GM23338 (cell line): ENCODE results near the gene CPB2. TPM values are rescaled to one million over a fixed set of nuclear protein-coding genes. Genes with fewer than 3 reads are reported as not detected.

Source experiments
- ATAC-seq: fragments of 200-7000 bp; cut with Tn5 transposase; 3 replicates; pipeline ENCODE4 v1.9.1; 2020
- DNase-seq: peaks from one replicate; pipeline ENCODE4 v3.0.0-alpha.2; 2015; ENCODE audit warnings: low spot score
- H2AFZ ChIP-seq: fragments of 200-600 bp; sonication (generic); 2 replicates; pipeline ENCODE4 v1.8.0; 2016; ENCODE audit warnings: antibody characterized with exemption, mild to moderate bottlenecking, moderate library complexity
- H3F3A ChIP-seq: fragments of 200-600 bp; sonication (generic); replicated peaks from 2 replicates; pipeline ENCODE4 v1.8.0; 2017; ENCODE audit warnings: antibody characterized with exemption, mixed run types, low read depth
- H3K27ac ChIP-seq: fragments of 200-600 bp; sonication (generic); 2 replicates; pipeline ENCODE4 v1.6.1; 2016; ENCODE audit warnings: low read depth
- H3K27me3 ChIP-seq: fragments of 200-600 bp; sonication (generic); 2 replicates; pipeline ENCODE4 v1.8.0; 2016; ENCODE audit warnings: mild to moderate bottlenecking, mixed run types, moderate library complexity; ENCODE audit not compliant: insufficient read depth
- H3K36me3 ChIP-seq: fragments of 200-600 bp; sonication (generic); 2 replicates; pipeline ENCODE4 v1.8.0; 2016; ENCODE audit warnings: mild to moderate bottlenecking; ENCODE audit not compliant: insufficient read depth
- H3K4me1 ChIP-seq: fragments of 200-600 bp; sonication (generic); 2 replicates; pipeline ENCODE4 v1.8.0; 2016; ENCODE audit warnings: mild to moderate bottlenecking, moderate library complexity; ENCODE audit not compliant: insufficient read depth
- H3K4me2 ChIP-seq: fragments of 200-600 bp; sonication (generic); 2 replicates; pipeline ENCODE4 v1.7.1; 2017; ENCODE audit warnings: mixed run types
- H3K4me3 ChIP-seq: fragments of 200-600 bp; sonication (generic); 2 replicates; pipeline ENCODE4 v1.6.1; 2016; ENCODE audit warnings: mixed run types
- H3K79me2 ChIP-seq: fragments of 200-600 bp; sonication (generic); replicated peaks from 2 replicates; pipeline ENCODE4 v1.8.0; 2017; ENCODE audit warnings: mild to moderate bottlenecking; ENCODE audit not compliant: insufficient read depth
- H3K9me2 ChIP-seq: fragments of 200-600 bp; sonication (generic); 2 replicates; pipeline ENCODE4 v1.8.0; 2017; ENCODE audit not compliant: insufficient read depth
- H4K20me1 ChIP-seq: fragments of 200-600 bp; sonication (generic); replicated peaks from 2 replicates; pipeline ENCODE4 v1.8.0; 2017; ENCODE audit warnings: mild to moderate bottlenecking; ENCODE audit not compliant: insufficient read depth
- H3K27ac Mint-ChIP-seq: 2 replicates; pipeline ENCODE4 v1.8.0; 2020; ENCODE audit warnings: inconsistent platforms, mild to moderate bottlenecking, moderate library complexity, mixed read lengths
- H3K27me3 Mint-ChIP-seq: 3 replicates; pipeline ENCODE4 v1.8.0; 2022; ENCODE audit warnings: low read depth, mild to moderate bottlenecking, moderate library complexity, mixed read lengths, inconsistent platforms; ENCODE audit not compliant: insufficient read depth, poor library complexity
- H3K36me3 Mint-ChIP-seq: 3 replicates; pipeline ENCODE4 v1.8.0; 2021; ENCODE audit warnings: low read depth, mild to moderate bottlenecking, inconsistent platforms, moderate library complexity, mixed read lengths
- H3K4me1 Mint-ChIP-seq: 3 replicates; pipeline ENCODE4 v1.8.0; 2020; ENCODE audit warnings: mild to moderate bottlenecking, inconsistent platforms, mixed read lengths
- H3K4me3 Mint-ChIP-seq: 3 replicates; pipeline ENCODE4 v1.8.0; 2021; ENCODE audit warnings: moderate library complexity, mild to moderate bottlenecking, inconsistent platforms, mixed read lengths
- H3K9me3 Mint-ChIP-seq: 3 replicates; pipeline ENCODE4 v1.8.0; 2020; ENCODE audit warnings: moderate library complexity, mild to moderate bottlenecking, inconsistent platforms, mixed read lengths
- CREB1 ChIP-seq: fragments of 250-450 bp; sonication (Bioruptor Pico); IDR thresholded peaks from 2 replicates; pipeline ENCODE4 v1.5.0; 2020; ENCODE audit warnings: low read depth, mild to moderate bottlenecking, moderate library complexity
- EZH2phosphoT487 ChIP-seq: fragments of 200-600 bp; sonication (generic); IDR thresholded peaks from one replicate; pipeline ENCODE4 v1.8.1; 2018; ENCODE audit warnings: antibody characterized with exemption; ENCODE audit not compliant: unreplicated experiment
- ZNF114 ChIP-seq: fragments of 250-450 bp; sonication (Bioruptor Pico); IDR thresholded peaks from 2 replicates; pipeline ENCODE4 v1.5.0; 2020; ENCODE audit warnings: mild to moderate bottlenecking, moderate library complexity
- ZNF462 ChIP-seq: fragments of 250-450 bp; sonication (Bioruptor Pico); IDR thresholded peaks from 2 replicates; pipeline ENCODE4 v1.5.0; 2020; ENCODE audit warnings: mild to moderate bottlenecking, moderate library complexity
- polyA plus RNA-seq: library from polyadenylated mRNA; unstranded; fragments of >200 nt; fragmentation: Nextera tagmentation; extraction: Ambion mirVana; gene quantifications from 2 replicates; pipeline ENCODE4 v1.2.1, GENCODE V29; 2016
- total RNA-seq: library from RNA; depleted of rRNA; stranded (reverse); fragments of >200 nt; shearing (Covaris generic); gene quantifications from 2 replicates; pipeline ENCODE4 v1.2.3, GENCODE V29; 2014
- TF ChIP-seq, protein P1 (sequence below): IDR thresholded peaks from 2 replicates; pipeline ENCODE4 v1.6.1; 2016; ENCODE audit warnings: antibody characterized with exemption

CPB2 gene
- total and polyA plus RNA-seq, 2 experiments from 2014 or later: 0.47 TPM; not detected in 1

DNA sequence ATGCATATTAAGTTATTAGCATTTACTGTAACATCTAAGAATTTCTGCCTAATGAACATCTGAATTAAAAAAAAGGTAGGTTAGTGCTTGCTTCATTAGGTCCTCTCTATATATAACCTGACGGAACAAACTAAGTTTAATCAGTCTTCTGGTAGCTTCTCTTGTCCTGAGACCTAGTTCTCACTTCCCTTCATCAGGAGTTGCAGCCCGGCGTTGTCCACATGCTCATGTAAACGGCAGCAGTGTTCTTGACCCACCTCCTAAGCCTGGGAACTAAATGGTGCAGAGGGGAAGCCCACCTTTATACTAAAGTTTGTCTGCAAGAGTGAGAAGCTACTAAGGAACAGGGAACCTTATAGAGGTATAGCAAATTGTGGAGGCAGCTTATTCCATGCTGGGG lies 31.9 kb upstream of the CPB2 start:
- peak overlapping the region; percentile 72; the same call in 1 of the 2 replicates for H2AFZ ChIP-seq
- no peak overlapping the region for H3K4me3 Mint-ChIP-seq
- no peaks in the 10 kb centered on the region for H3K9me3 Mint-ChIP-seq
- peaks cover 2% of the 10 kb centered on the region for H3K27me3 Mint-ChIP-seq
- no peak overlapping the region for H3K27ac ChIP-seq
- no peaks in the 10 kb centered on the region for H3K79me2 ChIP-seq
- peaks cover 8% of the 10 kb centered on the region; the same call in 1 of the 2 replicates for H3K4me1 ChIP-seq
- no peaks in the 10 kb centered on the region for H3K9me2 ChIP-seq
- no peaks in the 10 kb centered on the region for H3F3A ChIP-seq
- no peak for ATAC-seq
- no peak overlapping the region for H3K4me3 ChIP-seq
- H3K36me3 ChIP-seq: no peaks in the 10 kb centered on the region
- no peak overlapping the region for H3K4me2 ChIP-seq
- DNase-seq: no peak
- H3K4me1 Mint-ChIP-seq: peaks cover 24% of the 10 kb centered on the region
- H4K20me1 ChIP-seq: no peaks in the 10 kb centered on the region
- H3K27ac Mint-ChIP-seq: no peak overlapping the region
- H3K27me3 ChIP-seq: no peaks in the 10 kb centered on the region
- TF ChIP-seq ZNF114 (CRISPR knock-in tag) (no peak), EZH2phosphoT487 (no peak)
- no peaks in the 10 kb centered on the region for H3K36me3 Mint-ChIP-seq

- H3K4me2 ChIP-seq: peak overlapping the region; percentile 68
- TF ChIP-seq CREB1 (CRISPR knock-in tag) (no peak), ZNF462 (CRISPR knock-in tag) (peak; percentile 34; the same call in 1 of the 2 replicates)
- TF ChIP-seq, protein P1, sequence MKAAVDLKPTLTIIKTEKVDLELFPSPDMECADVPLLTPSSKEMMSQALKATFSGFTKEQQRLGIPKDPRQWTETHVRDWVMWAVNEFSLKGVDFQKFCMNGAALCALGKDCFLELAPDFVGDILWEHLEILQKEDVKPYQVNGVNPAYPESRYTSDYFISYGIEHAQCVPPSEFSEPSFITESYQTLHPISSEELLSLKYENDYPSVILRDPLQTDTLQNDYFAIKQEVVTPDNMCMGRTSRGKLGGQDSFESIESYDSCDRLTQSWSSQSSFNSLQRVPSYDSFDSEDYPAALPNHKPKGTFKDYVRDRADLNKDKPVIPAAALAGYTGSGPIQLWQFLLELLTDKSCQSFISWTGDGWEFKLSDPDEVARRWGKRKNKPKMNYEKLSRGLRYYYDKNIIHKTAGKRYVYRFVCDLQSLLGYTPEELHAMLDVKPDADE: no peak
- no peaks in the 10 kb centered on the region for H3K79me2 ChIP-seq
- peak overlapping the region; percentile 29; the same call in 1 of the 2 replicates for H3K27ac Mint-ChIP-seq
- H2AFZ ChIP-seq: peak overlapping the region; percentile 64; the same call in 1 of the 2 replicates
- H3K27me3 Mint-ChIP-seq: peaks cover 2% of the 10 kb centered on the region
- H3K4me3 Mint-ChIP-seq: 0 out of 3 replicates have a peak overlapping the region, but pooled peaks have one; percentile 9
- no peaks in the 10 kb centered on the region for H3F3A ChIP-seq
- H3K27ac ChIP-seq: no peak overlapping the region
- no peaks in the 10 kb centered on the region for H3K27me3 ChIP-seq
- peaks cover 8% of the 10 kb centered on the region; the same call in 1 of the 2 replicates for H3K4me1 ChIP-seq
- no peaks in the 10 kb centered on the region for H3K36me3 Mint-ChIP-seq
- H3K9me3 Mint-ChIP-seq: no peaks in the 10 kb centered on the region
- ATAC-seq (peak; percentile 95), DNase-seq (peak; percentile 65)
- no peaks in the 10 kb centered on the region for H3K9me2 ChIP-seq
- H3K36me3 ChIP-seq: no peaks in the 10 kb centered on the region
- H4K20me1 ChIP-seq: no peaks in the 10 kb centered on the region
- peak overlapping the region; percentile 29; the same call in 1 of the 2 replicates for H3K4me3 ChIP-seq
- H3K4me1 Mint-ChIP-seq: peaks cover 24% of the 10 kb centered on the region
Observed at GRCh38 chr13:46134961-46135522, 30.2 kb upstream of the CPB2 start.
